ENCODE data around the gene SPTAN1.

- TF ChIP-seq CTCF (conservative IDR thresholded peaks at IDR 0.05) (no peak), ZFX (IDR thresholded peaks at IDR 0.05) (no peak)
These were observed 84.5 kb downstream of the SPTAN1 start for GRCh38 chr9:128636556-128637530.
